Measurements from ENCODE around the gene PACSIN3.

GRCh38 chr11:47186076-47186699 is at the start of gene PACSIN3:
- TF ChIP-seq CTCF (IDR thresholded peaks at IDR 0.05), result peak in 2 of 6 experiments; percentile 17 to 28
- peak in 1 of 4 donors; percentile 61 for TF ChIP-seq POLR2A (IDR thresholded peaks at IDR 0.05)
